NCI-H1417 treated with DMSO at 0.1 percent for 48 hours (cell line): ENCODE data around the gene IFT122.
A peak's percentile ranks its signal among the peaks of the same experiment; 100 is the strongest.

ENCODE experiments used
- DNase-seq: peaks from one replicate; lab custom pipeline; 2025; lab: John Stamatoyannopoulos, UW

IFT122 gene

DNA sequence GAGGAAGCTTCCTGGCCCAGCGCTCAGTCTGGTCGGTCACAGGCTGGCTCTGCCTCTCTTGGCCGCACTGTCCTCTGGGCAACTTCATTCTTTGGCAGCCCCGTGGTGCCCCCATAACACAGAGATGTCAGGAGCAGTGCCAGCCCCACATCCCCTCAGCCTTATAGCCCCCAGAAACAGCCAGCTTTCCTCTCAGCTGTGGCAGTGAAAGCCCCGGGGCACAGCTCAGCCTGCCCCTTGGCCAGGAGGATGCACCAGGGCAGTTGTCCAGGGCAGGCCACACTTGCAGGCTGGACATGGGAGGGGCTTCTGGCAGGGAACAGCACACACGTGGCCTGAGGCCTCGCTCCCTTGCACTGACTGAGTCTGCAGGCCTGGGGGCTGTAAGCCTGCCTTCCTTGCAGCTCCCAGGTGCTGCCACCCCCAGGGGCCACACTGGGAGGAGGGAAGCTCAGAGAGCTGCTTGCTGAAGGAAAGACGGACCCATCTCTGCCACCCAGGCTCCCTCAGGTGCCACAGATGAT, 78.1 kb downstream of the IFT122 start:
- no peak for DNase-seq

DNA sequence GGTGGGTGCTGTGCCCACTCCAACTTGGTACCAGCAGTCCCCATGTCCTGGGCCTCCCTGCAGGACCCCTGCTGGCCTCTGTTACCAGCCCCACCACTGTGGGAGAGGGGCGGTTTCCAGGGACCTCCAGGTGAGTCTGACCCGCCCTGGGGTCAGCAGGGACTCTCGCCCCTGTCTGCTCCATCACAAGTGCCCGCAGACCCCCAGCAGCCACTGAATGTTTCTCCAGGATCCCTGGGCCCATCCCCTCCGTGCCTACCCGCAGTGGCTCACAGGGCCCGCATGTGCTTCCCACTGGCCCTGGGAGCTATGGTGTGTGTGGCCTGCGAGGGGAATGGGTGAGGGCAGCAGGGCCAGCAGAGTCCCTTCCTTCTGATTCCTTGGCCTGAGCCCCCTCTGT, 78.6 kb downstream of the IFT122 start:
- no peak for DNase-seq

GRCh38 chr3:129519449-129519848, 79.4 kb downstream of the IFT122 start:
- DNase-seq: no peak

DNA sequence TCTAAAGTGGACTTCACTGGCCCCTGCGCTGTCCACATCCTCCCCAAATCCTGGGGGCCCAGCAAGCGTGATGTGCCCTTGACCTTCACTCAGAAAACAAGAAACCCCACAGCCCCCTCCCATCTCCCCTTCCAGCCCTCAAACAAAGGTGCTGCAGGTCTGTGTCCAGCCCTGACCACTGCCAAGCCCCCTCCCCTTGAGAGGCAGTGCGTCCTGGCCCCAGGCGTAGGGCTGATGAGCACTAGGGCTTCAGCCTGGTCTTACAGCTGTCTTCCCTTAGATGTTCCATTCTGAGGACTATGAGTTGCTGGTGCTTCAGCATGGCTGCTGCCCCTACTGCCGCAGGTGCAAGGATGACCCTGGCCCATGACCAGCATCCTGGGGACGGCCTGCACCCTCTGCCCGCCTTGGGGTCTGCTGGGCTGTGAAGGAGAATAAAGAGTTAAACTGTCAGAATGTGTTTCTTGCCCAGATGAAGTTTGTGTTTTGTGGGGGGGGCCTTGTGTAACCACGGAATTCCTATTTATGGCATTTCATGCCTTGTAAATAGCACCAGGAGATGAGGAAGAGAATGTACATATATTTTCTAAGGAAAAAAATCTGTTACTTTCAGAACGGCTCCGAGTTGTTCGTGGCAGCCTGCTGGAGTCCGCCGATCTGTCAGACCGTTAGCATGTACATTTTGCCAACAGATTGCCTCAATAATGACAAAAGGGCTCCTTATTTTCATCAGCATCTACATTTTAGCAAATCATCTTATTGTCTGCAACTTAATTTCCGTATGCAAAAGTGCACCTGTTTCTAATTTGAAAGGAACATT, 80.1 kb downstream of the IFT122 start:
- DNase-seq: no peak

DNA sequence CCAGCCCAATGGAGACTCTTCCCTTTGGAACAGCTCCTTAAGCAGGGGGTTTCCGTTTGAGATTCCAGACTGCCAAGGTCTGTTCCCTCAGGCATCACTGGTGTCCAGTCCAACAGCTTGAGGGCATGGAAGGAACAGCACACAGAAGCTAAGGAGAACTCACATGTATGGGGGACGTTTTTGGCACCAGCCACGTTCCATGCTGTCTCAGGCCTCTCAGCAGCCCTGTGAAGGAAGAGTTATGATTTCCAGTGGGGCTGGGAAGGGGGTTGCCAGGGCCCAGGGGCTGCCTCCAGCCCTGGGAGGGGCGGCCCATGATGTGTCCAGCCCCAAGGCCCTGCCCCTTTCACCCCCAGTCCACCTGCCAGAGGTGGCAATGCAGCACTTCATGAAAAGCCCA, 80.9 kb downstream of the IFT122 start:
- no peak for DNase-seq

GRCh38 chr3:129521611-129522010, 81.6 kb downstream of the IFT122 start:
- peak; percentile 11 for DNase-seq

GRCh38 chr3:129522953-129523352, 82.9 kb downstream of the IFT122 start:
- DNase-seq: no peak

DNA sequence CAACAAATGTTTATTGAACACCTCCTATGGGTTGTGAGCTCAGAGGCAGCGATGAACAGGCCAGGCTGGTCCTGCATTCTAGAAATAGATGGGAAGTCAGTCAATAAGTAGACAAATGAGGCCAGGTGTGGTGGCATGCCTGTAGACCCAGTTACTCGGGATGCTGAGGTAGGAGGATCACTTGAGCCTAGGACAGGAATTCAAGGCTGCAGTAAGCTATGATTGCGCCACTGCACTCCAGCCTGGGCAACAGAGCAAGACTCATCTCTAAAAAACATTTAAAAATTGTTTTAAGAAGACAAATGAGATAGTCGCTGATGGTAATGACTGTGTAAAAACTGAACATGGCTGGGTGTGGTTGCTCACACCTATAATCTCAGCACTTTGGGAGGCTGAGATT, 84.1 kb downstream of the IFT122 start:
- no peak for DNase-seq

DNA sequence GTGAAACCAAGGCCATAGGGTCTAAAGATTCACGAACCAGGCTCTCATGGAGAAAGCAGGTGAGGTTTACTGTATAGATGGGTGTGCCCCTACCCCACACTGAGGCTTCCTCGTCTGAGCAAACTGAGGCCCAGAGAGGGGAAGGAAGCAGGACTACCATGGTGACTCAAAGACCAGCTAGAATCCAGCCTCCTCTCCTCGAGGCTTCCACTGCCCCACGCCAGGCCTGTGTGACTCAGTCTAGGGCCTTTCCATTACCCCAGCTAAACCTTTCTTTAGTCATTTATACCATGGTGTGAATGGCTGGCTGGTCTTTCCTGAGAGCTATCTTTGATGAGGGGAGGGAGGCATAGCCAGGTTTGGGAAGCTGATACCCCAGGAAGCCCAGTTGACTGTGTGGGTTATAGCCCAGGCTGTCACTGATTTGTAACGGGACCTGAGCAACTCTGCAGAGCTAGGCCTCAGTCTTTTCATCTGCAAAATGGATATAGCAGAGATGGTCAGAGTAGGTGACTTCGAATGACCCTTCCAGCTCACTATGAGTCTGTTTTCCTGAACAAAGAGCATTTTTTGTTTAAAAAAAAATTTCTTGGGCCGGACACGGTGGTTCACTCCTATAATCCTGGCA, 85.4 kb downstream of the IFT122 start:
- DNase-seq: no peak

- no peak for DNase-seq
Observed at GRCh38 chr3:129526121-129526900, 86.3 kb downstream of the IFT122 start.

- no peak for DNase-seq
Observed at GRCh38 chr3:129527262-129527661, 87.2 kb downstream of the IFT122 start.

DNA sequence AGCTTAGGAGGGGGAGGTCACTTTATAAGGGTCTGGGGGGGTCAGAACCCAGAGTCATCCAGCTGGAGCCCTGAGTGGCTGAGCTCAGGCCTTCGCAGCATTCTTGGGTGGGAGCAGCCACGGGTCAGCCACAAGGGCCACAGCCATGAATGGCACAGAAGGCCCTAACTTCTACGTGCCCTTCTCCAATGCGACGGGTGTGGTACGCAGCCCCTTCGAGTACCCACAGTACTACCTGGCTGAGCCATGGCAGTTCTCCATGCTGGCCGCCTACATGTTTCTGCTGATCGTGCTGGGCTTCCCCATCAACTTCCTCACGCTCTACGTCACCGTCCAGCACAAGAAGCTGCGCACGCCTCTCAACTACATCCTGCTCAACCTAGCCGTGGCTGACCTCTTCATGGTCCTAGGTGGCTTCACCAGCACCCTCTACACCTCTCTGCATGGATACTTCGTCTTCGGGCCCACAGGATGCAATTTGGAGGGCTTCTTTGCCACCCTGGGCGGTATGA, 88.6 kb downstream of the IFT122 start, which contains the start of gene RHO:
Gene RHO, plus strand, starts transcription at position 51 of the 512 bp plus-strand sequence. Its CDS starts 95 bp downstream, at position 146.
- no peak for DNase-seq

DNA sequence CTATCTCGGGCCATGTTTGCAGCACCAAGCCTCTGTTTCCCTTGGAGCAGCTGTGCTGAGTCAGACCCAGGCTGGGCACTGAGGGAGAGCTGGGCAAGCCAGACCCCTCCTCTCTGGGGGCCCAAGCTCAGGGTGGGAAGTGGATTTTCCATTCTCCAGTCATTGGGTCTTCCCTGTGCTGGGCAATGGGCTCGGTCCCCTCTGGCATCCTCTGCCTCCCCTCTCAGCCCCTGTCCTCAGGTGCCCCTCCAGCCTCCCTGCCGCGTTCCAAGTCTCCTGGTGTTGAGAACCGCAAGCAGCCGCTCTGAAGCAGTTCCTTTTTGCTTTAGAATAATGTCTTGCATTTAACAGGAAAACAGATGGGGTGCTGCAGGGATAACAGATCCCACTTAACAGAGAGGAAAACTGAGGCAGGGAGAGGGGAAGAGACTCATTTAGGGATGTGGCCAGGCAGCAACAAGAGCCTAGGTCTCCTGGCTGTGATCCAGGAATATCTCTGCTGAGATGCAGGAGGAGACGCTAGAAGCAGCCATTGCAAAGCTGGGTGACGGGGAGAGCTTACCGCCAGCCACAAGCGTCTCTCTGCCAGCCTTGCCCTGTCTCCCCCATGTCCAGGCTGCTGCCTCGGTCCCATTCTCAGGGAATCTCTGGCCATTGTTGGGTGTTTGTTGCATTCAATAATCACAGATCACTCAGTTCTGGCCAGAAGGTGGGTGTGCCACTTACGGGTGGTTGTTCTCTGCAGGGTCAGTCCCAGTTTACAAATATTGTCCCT, 89.6 kb downstream of the IFT122 start:
- no peak for DNase-seq

DNA sequence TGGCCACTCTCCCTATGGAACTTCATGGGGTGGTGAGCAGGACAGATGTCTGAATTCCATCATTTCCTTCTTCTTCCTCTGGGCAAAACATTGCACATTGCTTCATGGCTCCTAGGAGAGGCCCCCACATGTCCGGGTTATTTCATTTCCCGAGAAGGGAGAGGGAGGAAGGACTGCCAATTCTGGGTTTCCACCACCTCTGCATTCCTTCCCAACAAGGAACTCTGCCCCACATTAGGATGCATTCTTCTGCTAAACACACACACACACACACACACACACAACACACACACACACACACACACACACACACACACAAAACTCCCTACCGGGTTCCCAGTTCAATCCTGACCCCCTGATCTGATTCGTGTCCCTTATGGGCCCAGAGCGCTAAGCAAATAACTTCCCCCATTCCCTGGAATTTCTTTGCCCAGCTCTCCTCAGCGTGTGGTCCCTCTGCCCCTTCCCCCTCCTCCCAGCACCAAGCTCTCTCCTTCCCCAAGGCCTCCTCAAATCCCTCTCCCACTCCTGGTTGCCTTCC, 90.3 kb downstream of the IFT122 start:
- DNase-seq: no peak

- no peak for DNase-seq
Observed at GRCh38 chr3:129530821-129531220, 90.8 kb downstream of the IFT122 start.

- DNase-seq: no peak
Observed at GRCh38 chr3:129531699-129532098, 91.7 kb downstream of the IFT122 start.

DNA sequence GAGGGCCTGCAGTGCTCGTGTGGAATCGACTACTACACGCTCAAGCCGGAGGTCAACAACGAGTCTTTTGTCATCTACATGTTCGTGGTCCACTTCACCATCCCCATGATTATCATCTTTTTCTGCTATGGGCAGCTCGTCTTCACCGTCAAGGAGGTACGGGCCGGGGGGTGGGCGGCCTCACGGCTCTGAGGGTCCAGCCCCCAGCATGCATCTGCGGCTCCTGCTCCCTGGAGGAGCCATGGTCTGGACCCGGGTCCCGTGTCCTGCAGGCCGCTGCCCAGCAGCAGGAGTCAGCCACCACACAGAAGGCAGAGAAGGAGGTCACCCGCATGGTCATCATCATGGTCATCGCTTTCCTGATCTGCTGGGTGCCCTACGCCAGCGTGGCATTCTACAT, 92.2 kb downstream of the IFT122 start:
- DNase-seq: no peak

DNA sequence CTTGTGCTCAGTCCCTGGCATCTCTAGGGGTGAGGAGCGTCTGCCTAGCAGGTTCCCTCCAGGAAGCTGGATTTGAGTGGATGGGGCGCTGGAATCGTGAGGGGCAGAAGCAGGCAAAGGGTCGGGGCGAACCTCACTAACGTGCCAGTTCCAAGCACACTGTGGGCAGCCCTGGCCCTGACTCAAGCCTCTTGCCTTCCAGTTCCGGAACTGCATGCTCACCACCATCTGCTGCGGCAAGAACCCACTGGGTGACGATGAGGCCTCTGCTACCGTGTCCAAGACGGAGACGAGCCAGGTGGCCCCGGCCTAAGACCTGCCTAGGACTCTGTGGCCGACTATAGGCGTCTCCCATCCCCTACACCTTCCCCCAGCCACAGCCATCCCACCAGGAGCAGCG, 93.4 kb downstream of the IFT122 start:
- DNase-seq: no peak

- DNase-seq: no peak
Observed at GRCh38 chr3:129534428-129535027, 94.5 kb downstream of the IFT122 start.

- no peak for DNase-seq
Observed at GRCh38 chr3:129535075-129535474, 95.1 kb downstream of the IFT122 start.

GRCh38 chr3:129536374-129536667, 96.3 kb downstream of the IFT122 start:
- no peak for DNase-seq
